Stromal cell of bone marrow (primary cell): ENCODE measurements around the gene TMOD2.
"Not testable (repeated sequence)": the region's sequence is repeated elsewhere in the genome, so short reads cannot be mapped to it uniquely, and the experiment has no call there.

Experiments used
- DNase-seq: peaks from one replicate; pipeline ENCODE4 v3.0.0-alpha.2; 2012; ENCODE audit warnings: low read depth

The TMOD2 gene

GRCh38 chr15:51774916-51775315 is 23.5 kb downstream of the TMOD2 start:
- no peak for DNase-seq

- DNase-seq: no peak
Observed at GRCh38 chr15:51775967-51776816, 24.8 kb downstream of the TMOD2 start.

- DNase-seq: peak; percentile 67
Observed at GRCh38 chr15:51776952-51777569, 25.7 kb downstream of the TMOD2 start.

GRCh38 chr15:51780636-51781035 is 29.2 kb downstream of the TMOD2 start:
- DNase-seq: no peak

- no peak for DNase-seq
Observed at GRCh38 chr15:51781506-51781905, 30.1 kb downstream of the TMOD2 start.

- no peak for DNase-seq
Observed at GRCh38 chr15:51782357-51782896, 31.0 kb downstream of the TMOD2 start.

GRCh38 chr15:51783967-51784366 is 32.6 kb downstream of the TMOD2 start:
- no peak for DNase-seq

GRCh38 chr15:51787130-51787529 is 35.7 kb downstream of the TMOD2 start:
- not testable (repeated sequence) for DNase-seq

GRCh38 chr15:51792474-51792873 is 41.1 kb downstream of the TMOD2 start:
- not testable (repeated sequence) for DNase-seq

GRCh38 chr15:51793521-51794305 is 42.3 kb downstream of the TMOD2 start:
- DNase-seq: peak; percentile 38

GRCh38 chr15:51796847-51797401 is 45.5 kb downstream of the TMOD2 start:
- no peak for DNase-seq

- no peak for DNase-seq
Observed at GRCh38 chr15:51798281-51798680, 46.9 kb downstream of the TMOD2 start.

- no peak for DNase-seq
Observed at GRCh38 chr15:51799282-51800252, 48.2 kb downstream of the TMOD2 start.

- no peak for DNase-seq
Observed at GRCh38 chr15:51801391-51801835, 50.0 kb downstream of the TMOD2 start.

- DNase-seq: no peak
Observed at GRCh38 chr15:51802593-51802992, 51.2 kb downstream of the TMOD2 start.

- no peak for DNase-seq
Observed at GRCh38 chr15:51803965-51804364, 52.6 kb downstream of the TMOD2 start.

GRCh38 chr15:51806123-51806522 is 54.7 kb downstream of the TMOD2 start:
- DNase-seq: no peak

- DNase-seq: no peak
Observed at GRCh38 chr15:51809457-51809856, 58.1 kb downstream of the TMOD2 start.

GRCh38 chr15:51812598-51812997 is 61.2 kb downstream of the TMOD2 start:
- DNase-seq: no peak

GRCh38 chr15:51814606-51815005 is 63.2 kb downstream of the TMOD2 start:
- no peak for DNase-seq

GRCh38 chr15:51816611-51817010 is 65.2 kb downstream of the TMOD2 start:
- DNase-seq: no peak
